Pulmonary artery endothelial cell (primary cell): ENCODE data around the gene RBM38. TPM values are rescaled to one million over a fixed set of nuclear protein-coding genes. Genes with fewer than 3 reads are reported as not detected.
A peak's percentile ranks its signal among the peaks of the same experiment; 100 is the strongest.
"Not testable (repeated sequence)": the region's sequence is repeated elsewhere in the genome, so short reads cannot be mapped to it uniquely, and the experiment has no call there.

ENCODE experiments used
- DNase-seq: peaks from one replicate; pipeline ENCODE4 v3.0.0-alpha.2; 2011; ENCODE audit warnings: low read depth, low spot score
- total RNA-seq: library from RNA; depleted of rRNA; stranded (reverse); fragments of >200 nt; gene quantifications from 2 replicates; pipeline ENCODE4 v1.2.3, GENCODE V29; 2014

RBM38 gene
- total RNA-seq, result 18.2 and 21.8 TPM in 2 replicates

DNA sequence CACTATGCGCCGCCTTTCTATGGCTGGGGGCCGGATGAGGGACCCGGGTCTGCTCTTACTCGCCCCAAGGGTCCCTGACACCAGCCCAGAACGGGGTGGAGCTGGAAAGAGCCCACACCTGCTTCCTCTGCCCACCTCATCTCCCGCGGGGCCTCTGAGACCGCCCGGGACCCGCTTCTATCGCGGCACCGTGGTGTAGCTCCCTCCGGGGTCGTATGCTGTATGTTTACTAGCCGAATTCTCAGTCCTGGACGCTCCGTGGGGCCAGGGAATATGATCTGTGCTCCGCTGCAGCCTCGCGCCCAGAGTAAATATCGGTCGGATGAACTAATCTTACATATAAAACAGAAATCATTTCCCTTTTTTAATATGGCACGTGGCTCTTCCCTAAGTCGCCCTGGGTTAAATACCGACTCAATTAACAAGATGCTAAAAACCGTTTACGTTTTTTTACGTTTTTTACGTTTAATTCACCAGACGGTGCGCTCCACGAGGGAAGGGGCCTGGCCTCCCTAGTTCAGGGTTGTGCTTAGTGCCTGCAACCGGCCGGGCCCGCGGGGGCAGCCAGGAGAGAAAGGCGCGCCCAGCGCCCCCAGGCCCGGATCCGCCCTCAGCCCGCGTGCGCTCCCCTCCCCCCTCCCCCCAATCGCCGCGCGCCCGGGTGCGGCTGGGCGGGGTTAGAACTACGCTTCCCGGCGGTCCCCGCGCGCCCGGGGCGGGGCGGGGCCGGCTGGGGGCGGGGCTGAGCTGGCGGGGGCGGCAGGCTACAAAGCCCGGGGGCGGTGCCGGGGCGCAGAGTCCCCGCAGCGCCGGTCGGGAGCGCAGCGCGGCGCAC, at the start of gene RBM38:
Gene RBM38 (plus strand): TSS at position 793 of the 835 bp plus-strand sequence. CDS start 186 bp downstream, outside the sequence.
- no peak for DNase-seq

DNA sequence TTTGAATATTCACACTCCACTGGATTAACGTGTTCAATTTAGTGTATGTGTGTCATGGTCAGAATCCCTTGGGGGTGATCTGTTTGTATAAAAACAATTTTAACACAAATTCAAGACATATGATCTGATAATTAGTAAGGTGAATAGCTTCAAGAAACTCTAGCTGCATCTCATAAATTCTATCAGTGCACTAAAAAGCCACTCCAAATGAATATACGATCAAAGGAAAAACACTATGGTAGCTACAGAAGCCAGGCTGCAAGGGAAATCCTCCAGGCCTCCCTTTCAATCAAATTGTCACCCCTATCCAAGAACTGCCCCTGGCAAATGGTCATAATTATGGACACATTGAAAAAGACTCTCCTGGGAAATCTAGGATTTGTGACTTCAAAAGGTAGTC, 49.5 kb upstream of the RBM38 start:
- no peak for DNase-seq

DNA sequence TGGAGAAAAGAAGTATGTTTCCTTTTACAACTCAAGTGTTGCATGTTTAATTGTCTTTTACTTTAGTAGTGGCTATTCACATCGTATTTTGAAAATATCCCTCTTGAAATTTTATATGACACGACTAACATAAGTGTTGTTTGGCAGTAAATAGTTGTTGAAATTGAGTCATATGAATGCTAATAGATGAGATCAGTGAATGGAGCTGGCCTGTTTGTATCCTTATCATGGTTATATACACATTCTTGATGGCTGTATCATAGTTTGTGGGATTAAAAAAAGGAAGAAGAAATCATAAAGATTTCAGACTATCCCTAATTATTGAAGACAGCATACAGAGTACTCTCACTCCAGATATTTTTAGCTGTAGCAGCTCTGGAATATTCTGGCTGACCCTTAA, 48.4 kb upstream of the RBM38 start:
- DNase-seq, result no peak

DNA sequence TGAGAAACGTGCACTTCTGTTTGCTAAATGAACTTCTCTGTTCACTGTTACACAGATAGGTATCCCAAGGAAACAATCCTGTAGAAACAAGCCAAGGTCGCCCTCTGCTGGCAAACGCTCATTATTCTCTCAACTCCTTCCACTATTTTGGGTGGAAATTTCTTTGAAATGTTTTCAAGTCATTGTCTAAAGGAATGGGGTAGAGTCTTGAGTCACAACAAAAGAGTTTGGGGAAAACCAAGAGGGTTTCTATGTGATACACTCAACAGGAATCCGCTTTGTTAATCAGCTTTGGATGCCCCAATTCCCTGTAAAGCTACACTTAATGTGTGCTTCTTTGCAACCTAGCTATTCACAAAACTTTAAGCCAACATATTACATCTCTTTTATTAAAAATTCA, 44.7 kb upstream of the RBM38 start:
- peak; percentile 10 for DNase-seq

DNA sequence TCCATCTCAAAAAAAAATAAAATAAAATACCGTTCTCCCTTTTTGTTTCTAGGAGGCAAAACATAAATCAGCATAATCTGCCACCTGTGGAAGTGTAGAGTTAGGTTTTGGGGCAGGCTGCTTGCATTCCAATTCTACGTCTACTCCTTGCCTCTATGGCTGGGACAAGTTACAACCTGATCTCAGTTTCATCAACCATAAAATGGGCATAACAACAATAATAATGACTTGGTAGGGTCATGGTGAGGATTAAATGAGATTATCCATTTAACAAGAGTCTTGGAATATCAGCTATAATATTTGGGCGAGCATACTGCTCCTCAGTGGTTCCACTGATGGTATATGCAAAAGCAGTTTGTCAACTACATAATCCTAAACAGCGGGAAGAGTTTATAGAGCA, 43.8 kb upstream of the RBM38 start:
- DNase-seq, result no peak

DNA sequence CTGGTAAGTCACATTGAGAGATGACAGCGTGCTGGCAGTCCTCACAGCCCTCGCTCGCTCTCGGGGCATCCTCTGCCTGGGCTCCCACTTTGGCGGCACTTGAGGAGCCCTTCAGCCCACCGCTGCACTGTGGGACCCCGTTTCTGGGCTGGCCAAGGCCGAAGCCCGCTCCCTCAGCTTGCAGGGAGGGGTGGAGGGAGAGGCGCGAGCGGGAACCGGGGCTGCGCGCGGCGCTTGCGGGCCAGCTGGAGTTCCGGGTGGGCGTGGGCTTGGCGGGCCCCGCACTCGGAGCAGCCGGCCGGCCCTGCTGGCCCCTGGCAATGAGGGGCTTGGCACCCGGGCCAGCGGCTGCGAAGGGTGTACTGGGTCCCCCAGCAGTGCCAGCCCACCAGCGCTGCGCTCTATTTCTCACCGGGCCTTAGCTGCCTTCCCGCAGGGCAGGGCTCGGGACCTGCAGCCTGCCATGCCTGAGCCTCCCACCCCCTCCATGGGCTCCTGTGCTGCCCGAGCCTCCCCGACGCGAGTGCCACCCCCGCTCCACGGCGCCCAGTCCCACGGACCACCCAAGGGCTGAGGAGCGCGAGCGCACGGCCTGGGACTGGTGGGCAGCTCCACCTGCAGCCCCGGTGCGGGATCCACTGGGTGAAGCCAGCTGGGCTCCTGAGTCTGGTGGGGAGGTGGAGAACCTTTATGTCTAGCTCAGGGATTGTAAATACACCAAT, 42.8 kb upstream of the RBM38 start:
- DNase-seq, result not testable (repeated sequence)

DNA sequence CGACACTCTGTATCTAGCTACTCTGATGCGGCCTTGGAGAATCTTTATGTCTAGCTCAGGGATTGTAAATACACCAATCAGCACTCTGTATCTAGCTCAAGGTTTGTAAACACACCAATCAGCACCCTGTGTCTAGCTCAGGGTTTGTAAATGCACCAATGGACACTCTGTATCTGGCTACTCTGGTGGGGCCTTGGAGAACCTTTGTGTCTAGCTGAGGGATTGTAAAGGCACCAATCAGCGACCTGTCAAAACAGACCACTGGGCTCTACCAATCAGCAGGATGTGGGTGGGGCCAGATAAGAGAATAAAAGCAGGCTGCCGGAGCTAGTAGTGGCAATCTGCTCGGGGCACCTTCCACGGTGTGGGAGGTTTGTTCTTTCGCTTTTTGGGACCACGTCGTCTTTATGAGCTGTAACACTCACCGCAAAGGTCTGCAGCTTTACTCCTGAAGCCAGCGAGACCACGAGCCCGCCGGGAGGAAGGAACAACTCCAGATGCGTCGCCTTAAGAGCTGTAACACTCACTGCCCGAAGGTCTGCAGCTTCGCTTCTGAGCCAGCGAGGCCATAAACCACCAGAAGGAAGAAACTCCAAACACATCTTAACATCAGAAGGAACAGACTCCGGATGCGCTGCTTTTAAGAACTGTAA, 42.1 kb upstream of the RBM38 start:
- DNase-seq, result not testable (repeated sequence)

DNA sequence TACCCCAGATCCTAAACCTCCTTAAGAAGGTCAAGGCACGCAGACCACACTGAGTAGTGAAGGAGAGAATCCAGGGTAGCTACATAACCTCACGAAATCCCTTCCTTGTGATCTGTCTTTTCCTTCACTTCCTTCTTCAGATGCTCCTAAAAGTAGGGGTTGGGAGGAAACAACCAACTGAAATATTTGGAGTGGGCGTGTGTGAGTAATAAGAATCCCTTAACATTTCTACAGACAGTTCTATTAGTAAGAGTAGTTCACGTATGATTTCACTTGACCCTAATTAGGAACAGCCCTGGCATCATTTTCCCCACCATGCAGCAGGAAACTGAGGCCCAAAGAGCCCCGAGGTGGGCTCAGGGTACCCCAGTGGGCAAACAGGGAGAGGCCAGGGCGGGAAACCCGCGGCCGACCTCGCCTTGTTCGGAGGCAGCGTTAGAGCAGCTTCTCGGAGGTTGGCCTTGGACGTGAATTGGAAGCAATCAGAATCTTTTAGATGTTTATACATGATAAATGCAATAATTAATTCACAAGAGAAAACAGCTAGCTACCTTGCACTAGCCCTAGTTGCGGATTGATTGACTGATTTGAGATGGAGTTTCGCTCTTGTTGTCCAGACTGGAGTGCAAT, 41.0 kb upstream of the RBM38 start:
- no peak for DNase-seq

DNA sequence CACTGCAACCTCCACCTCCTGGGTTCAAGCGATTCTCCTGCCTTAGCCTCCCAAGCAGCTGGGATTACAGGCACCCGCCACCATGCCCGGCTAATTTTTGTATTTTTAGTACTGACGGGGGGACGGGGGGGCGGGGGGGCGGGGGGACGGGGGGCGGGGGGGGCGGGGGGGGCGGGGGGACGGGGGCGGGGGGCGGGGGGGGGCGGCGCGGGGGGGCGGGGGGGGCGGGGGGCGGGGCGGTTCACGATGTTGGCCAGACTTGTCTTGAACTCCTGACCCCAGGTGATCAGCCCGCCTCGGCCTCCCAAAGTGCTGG, 40.5 kb upstream of the RBM38 start:
- DNase-seq, result not testable (repeated sequence)

DNA sequence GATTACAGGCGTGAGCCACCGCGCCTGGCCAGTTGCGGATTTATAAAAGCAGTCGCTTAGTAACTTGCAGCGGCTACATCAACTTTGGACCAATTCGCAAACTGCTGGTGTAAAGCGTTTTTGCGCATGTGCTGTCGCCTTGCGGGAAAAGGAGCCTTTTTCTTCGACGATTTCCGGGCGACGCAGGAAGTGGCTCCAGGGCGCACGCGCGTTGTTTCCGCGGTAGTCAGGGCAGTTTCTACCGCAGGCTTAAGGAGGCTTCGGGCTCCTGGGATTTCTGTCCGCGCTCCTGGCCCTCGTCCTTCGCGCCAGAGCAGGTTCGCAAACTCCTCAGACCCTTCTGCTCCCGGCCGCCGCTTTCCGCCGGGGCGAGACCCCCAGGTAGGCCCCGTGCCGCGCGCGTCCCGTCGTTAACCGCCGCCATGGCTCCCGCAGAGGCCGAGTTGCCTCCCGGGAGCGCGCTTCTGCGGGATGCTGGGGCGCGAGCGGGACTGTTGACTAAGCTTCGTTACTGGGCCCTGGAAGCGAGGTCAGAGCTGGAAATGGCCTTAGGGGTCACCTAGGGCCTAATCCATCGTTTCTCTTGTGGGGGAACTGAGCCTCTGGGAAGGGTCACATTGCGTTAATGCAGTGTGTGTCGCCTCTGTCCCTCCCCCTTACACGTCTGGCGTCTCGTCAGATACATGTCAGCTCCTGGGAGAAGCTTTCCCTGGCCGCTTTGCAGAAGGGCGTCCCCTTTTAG, 40.0 kb upstream of the RBM38 start, which contains the start of gene RAE1:
Gene RAE1 (plus strand): TSS at position 214 of the 742 bp plus-strand sequence. CDS start 2,784 bp downstream, outside the sequence.
- DNase-seq, result peak; percentile 73

DNA sequence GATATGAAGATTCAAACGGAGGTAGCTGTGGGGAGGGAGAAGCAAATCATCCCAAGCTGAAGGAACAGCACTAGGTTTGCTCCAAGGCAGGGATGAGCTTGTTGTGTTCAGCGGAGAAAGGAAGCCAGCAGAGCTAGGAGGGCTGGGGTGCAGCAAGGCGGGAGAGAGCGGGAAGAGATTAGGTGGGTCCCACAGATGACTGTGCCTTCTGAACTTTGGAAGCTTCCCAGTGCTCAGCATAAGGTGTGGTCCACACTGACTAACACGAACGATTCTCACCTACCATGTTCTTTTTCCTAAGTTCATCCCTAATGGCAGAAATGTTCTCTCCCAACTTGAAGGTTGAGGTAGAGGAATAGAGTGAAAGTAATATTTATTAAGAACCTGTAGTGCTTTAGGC, 38.9 kb upstream of the RBM38 start:
- DNase-seq, result no peak

DNA sequence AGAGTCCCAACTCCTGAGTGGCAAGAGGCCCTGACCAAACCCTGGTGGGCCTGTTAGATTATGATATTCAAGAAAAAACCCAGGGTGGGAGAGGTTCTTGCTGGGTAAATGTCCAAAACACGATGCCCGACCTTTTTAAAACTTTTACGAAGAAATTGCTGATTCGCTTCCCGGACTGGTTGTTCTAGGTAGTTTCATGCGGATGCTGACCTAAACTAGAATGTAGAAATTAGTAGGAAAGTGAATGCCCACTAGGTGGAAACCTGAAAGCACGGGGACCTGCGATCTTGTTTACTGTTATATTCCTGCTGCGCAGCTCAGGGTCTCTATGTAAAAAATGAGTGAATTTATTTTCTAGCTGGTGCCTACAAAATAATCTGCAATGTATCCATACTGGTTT, 37.8 kb upstream of the RBM38 start:
- DNase-seq, result no peak

DNA sequence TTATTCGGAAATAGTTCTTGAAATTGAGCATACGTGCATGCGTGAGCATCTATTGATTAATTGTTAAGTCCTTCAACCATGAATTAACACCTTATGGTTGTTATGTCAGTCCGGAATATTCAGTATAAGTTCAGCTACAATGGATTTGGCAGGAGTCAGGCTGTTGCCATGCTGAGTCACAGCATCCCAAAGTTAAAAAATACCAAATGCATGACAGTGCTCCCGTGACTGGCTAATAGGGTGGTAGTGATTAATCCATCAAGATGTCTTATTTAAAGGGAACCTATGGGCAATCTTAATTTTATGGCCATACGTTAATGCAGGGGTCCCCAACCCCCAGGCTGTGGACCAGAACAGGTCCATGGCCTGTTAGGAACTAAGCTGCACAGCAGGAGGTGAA, 29.7 kb upstream of the RBM38 start:
- peak; percentile 22 for DNase-seq

DNA sequence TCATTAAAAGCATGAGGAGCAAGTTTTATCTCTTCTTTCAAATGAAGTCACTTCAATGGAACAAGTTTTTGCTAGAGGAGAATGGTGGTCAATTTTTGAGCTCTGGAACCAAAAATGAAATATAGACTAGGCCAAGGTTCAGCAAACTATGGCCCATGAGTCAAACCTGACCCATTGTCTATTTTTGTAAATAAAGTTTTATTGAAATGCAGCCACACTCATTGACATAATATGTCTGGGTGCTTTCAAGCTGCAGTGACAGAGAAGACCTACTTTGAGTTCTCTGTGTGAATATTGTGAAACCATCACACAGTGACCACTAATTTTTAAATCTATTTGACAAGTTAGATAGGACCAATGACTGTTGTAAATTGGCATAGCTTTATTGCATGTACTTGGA, 26.7 kb upstream of the RBM38 start:
- DNase-seq, result no peak

DNA sequence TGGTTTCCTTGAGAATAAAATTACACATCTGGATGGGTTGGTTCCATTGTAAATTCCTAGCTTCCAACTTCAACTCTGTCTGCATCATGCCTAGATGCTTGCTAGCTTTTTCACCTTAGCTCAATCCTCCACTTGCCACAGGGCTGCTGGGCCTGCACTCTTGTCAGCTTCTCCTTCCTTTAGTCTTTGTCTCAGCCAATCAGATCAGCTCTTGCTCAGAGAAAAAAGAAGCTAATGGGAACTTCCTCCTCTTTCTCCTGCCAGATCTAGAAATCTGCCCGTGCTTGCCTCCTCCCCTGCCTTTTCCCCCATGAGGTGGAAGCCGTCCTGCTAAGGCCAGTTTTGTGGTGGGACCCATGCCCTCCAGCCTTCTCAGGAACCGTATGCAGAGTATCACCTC, 21.6 kb upstream of the RBM38 start:
- DNase-seq, result no peak

DNA sequence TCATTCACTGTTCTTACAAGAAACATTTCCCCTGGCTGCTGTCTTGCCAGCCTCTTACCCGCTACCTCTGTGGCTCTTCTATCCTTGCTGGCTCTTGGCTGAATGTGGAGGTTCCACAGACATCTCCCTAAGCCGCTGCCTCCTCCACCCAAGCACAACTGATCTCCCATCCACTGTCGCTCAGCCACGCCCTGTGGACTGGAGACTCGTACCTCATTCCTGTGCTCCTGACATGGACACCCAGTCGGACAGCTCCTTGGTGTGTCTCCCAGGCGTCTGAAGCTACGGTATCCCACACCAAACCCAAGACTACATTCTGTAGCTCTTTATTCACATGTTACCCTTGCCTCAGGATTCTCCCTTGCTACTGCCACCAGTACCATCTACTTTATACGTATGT, 20.9 kb upstream of the RBM38 start:
- no peak for DNase-seq

DNA sequence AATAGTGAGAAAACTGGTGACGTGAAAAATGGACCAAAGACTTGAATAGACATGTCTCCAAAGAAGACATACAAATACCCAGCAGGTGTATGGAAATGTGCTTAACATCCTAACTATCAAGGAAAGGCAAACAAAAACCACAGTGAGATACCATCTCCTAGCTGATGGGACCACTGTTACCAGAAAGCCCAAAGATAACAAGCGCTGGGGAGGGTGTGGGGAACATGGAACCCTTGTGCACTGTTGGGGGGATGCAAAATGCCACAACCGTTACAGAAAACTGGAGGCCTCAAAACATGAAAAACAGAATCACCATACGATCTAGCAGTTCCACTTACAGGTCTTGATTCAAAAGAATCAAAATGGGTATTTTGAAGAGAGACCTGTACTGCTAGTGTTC, 19.8 kb upstream of the RBM38 start:
- no peak for DNase-seq

DNA sequence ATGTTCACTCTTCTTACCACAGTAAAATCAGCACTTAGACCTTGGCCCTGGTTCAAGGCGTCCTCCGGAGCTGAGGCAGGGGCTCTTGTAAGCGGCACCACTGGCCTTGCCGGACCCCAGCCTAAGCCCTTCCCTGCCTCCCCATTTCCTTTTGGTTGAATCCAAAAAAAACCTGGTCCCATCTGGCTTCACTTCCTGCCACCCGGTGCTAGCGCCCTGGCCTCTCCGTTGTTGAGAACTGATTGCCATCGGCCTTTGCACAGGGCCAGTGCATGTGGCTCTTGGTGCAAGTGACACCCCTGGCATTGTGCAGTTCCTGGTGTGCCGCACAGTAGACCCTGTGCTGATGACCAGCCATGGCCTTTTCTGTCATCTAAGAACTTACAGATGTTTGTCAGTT, 19.0 kb upstream of the RBM38 start:
- no peak for DNase-seq

DNA sequence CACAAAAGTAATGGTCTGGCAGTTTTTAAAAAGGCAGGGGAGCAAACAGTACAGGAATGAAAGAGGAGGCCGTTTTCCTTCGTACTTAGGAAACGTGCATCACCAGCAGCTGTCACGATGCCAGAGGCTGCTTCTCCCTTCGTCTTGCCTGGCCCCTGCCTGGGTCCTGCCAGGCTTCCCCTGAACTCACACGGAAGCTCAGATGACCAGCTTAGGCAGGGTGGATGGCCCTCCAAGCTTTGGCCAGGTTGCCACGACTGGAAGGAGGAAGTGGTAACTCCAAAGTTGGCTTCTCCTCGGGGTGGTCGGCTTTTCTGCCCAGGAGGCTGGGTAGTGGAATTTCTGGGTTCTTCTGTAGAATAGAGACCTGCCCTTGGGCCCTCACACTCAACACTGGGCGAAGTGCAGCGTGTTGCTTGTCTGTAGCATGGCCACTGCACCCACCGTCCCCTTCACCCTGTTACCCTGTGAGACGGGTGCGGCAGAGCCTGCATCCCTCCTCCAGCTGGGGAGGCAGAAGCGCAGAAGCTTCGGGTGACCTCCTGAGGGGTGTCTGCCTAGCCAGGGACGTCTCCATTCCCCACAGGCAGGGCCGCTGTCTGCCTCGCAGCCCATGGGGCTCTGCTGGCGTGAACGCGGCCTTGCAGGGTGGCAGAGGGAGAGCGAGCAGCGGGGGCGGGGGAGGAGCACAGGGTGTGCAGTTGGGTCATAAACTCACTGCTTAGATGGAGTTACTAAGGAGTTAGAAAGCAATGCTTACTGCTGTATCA, 18.4 kb upstream of the RBM38 start:
- DNase-seq, result no peak

DNA sequence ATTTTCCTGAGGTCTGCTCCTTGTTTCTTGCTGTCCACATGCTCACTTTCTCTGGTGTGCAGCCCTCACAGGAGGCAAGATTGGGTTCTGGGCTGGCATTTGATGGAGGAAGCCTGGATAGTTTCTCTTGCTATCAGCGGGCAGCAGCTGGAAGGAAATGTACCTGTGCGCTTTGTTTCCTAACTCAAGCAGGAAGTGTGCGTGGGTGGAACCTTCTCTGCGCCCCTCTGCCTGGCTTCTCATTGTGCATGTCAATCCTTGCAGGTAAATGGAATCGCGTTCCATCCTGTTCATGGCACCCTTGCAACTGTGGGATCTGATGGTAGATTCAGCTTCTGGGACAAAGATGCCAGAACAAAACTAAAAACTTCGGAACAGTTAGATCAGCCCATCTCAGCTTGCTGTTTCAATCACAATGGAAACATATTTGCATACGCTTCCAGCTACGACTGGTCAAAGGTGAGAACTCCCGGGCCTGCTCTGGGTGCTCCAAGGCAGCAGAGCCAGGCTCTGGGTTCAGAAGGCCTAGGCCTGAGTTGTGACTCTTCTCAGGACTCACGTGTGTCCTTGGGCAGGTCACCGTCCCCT, 16.8 kb upstream of the RBM38 start:
- DNase-seq, result no peak
